ENCODE results near the gene TNFRSF4.
"Not testable (repeated sequence)": the region's sequence is repeated elsewhere in the genome, so short reads cannot be mapped to it uniquely, and the experiment has no call there.

The TNFRSF4 gene

DNA sequence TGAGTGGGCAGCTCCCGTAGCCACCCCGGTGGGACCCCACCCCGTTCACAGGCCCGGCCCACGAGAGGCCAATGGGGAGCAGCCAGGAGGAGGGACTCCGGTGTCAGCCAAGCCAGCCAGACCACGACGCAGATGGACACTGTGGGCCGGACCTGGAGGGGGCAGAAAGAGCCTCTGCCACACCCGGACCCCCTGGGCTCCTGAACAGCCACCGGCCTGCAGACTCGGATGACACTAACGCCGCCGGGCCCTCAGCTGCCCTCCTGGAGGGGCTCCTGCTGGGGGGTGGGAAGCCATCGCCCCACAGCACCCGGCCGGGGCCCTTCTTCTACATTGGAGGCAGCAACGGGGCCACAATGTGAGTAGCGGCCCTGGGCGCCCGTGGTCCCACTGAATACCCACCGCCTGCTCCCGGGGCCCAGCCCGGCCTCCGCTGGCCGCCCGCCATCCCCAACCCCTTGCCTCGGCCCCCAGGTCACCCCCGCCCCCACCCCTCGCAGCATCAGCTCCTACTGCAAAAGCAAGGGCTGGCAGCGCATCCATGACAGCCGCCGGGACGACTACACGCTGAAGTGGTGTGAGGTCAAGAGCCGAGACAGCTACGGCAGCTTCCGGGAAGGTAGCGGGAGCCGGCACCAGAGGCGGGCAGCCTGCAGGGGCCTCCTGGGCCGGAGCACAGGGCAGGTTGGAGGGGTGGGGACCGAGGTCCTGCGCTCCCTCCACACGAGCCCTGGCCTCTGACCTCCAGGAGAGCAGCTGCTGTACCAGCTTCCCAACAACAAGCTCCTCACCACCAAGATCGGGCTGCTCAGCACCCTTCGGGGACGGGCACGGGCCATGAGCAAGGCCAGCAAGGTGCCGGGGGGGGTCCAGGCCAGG, 33.7 kb downstream of the TNFRSF4 start:
- DNase-seq (ENCODE audit: low read depth), result no peak
- TF ChIP-seq CTCF (IDR thresholded peaks at IDR 0.05; ENCODE audit: insufficient read depth, low read depth, low read length, missing control alignments), result no peak
- H3K4me3 ChIP-seq (ENCODE audit: low read depth, low read length), result no peak overlapping the region

DNA sequence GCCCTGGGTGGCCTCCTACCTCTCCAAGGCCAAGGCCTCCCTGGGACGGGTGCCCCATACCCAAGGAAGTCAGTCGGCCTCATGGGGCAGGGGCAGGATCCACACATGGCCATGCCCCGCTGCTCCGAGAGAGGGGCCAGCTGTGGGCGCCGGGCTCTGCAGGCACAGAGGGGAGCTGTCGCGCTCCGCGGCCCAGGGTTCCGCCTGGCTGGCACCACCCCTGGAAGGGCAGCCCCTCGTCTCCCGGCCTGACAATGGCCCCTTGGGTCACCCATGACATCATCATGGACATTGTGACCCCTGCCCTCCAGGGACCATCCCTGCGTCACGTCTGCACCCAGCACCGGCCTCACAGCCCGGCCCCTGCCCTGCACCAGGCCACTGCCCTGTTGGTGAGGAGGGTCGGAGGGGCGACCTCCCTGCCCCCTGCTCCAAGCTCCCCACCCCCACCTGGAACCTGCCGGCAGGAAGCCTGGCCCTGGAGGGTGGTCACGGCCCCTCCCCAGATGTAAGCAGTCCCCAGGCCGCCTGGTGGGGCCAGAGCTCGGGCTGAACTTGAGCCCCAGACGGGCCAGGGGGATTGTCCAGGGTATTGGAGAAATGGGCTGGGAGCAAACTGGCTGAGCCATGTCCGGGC, 34.5 kb downstream of the TNFRSF4 start:
- DNase-seq (ENCODE audit: low read depth), result no peak
- no peak for TF ChIP-seq CTCF (IDR thresholded peaks at IDR 0.05; ENCODE audit: insufficient read depth, low read depth, low read length, missing control alignments)
- no peak overlapping the region for H3K4me3 ChIP-seq (ENCODE audit: low read depth, low read length)

DNA sequence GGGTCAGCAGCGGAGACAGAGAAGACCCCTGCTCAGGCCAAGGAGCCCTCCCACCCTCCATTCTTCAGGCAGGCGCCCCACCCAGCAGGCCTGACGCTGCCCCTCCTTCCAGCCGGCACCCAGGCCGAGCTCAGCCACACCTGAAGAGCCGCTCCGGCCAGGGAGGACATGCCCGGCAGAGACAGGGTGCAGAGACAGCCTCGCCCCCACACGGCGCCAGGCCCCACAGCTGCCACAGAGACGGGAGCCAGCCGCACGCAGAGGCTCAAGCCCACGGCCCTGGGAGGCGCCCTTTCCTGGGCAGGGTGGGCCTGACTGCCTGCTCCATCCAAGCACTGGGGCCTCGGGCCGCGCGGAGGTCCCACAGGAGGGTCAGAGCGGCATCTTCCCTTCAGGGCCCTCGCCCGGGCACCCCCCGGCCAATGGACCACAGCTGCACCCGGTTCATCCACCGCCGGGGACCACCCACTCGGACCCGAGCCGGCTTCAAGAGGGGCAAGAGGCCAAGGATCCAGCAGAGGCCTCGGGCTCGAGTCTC, 35.1 kb downstream of the TNFRSF4 start:
- DNase-seq (ENCODE audit: low read depth), result no peak
- no peak for TF ChIP-seq CTCF (IDR thresholded peaks at IDR 0.05; ENCODE audit: insufficient read depth, low read depth, low read length, missing control alignments)

GRCh38 chr1:1177452-1178206, 36.3 kb downstream of the TNFRSF4 start:
- no peak for TF ChIP-seq CTCF (IDR thresholded peaks at IDR 0.05; ENCODE audit: insufficient read depth, low read depth, low read length, missing control alignments)
- no peak overlapping the region for H3K4me3 ChIP-seq (ENCODE audit: low read depth, low read length)
- no peak for DNase-seq (ENCODE audit: low read depth)

More for the DNA sequence above, 35.1 kb downstream of the TNFRSF4 start:
- H3K4me3 ChIP-seq (ENCODE audit: low read depth, low read length), result no peak overlapping the region

- no peak overlapping the region for H3K4me3 ChIP-seq (ENCODE audit: low read depth, low read length)
- no peak for TF ChIP-seq CTCF (IDR thresholded peaks at IDR 0.05; ENCODE audit: insufficient read depth, low read depth, low read length, missing control alignments)
- no peak for DNase-seq (ENCODE audit: low read depth)
These were observed 37.0 kb downstream of the TNFRSF4 start for GRCh38 chr1:1176931-1177330.

DNA sequence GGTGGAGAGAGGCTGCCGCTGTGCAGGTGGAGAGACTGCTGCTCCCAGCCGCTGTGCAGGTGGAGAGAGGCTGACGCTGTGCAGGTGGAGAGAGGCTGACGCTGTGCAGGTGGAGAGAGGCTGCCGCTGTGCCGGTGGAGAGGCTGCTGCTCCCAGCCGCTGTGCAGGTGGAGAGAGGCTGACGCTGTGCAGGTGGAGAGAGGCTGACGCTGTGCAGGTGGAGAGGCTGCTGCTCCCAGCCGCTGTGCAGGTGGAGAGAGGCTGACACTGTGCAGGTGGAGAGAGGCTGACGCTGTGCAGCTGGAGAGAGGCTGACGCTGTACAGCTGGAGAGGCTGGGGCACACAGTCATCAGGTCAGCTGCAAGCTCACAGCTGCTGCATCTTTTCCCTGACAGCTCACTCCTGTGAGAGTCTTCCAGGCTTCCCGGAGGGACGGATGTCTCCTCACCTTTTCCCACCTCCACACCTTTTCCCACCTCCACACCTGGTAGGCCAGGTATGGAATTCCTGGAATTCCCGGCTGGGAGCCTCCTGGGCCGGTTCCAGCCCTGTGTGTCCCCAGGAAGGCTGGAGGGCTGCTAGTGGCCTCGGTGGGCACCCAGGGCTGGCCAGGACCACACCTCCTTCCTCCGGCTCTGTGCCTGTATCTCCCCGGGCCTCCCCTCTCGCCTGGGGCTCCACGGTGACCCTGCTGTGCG, 37.7 kb downstream of the TNFRSF4 start:
- not testable (repeated sequence) for H3K4me3 ChIP-seq (ENCODE audit: low read depth, low read length); DNase-seq (ENCODE audit: low read depth)

Data from GM12865 (cell line).